GM21529 (cell line): Measurements from ENCODE around the gene PANX2.

ENCODE experiments used
- ATAC-seq: cut with Tn5 transposase; IDR thresholded peaks from one replicate; pipeline ENCODE4 v1.9.1; 2021; ENCODE audit not compliant: unreplicated experiment

The PANX2 gene

DNA sequence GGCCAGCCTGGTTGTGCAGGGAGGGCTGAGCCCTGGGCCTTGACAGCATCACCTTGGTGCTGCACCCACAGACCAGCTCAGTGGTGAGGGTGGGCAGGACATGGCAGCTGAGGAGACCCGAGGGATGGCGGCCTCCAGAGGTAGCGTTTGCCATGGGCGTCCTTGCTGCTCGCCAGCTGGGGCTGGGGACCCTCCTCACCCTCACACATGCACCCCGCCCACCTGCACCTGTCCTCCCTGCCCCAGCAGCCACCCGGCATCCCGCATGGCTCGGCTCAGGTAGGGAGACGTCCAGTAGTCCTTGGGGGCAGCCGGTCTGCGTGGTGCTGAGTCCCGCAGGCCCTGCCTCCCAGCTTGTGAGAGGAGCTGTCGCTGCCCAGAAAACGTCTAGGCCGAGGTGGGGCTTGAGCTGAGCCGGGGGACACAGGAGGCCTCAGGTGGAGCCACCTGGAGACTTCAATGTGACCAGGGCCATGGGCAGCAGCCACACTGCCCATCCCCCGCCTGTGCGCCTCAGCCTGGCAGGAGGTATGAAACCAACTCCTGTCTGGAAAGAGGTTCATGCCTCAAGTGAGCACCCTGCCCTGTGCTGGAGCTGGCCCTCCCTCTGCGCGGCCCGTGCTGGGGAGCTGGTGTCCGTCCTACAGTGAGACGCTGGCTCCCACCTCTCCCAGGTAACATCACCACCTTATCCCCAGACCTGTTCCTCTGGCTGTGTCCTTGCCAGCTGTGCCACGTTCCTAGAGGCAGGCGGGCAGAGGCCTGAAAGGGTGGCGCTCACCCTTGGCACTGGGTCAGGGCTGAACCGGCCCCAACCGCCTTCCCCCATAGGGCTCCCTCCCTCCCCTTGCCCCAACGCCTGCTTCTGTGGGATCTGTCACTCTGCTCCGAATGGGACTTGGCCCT, 11.9 kb downstream of the PANX2 start:
- ATAC-seq = no peak

DNA sequence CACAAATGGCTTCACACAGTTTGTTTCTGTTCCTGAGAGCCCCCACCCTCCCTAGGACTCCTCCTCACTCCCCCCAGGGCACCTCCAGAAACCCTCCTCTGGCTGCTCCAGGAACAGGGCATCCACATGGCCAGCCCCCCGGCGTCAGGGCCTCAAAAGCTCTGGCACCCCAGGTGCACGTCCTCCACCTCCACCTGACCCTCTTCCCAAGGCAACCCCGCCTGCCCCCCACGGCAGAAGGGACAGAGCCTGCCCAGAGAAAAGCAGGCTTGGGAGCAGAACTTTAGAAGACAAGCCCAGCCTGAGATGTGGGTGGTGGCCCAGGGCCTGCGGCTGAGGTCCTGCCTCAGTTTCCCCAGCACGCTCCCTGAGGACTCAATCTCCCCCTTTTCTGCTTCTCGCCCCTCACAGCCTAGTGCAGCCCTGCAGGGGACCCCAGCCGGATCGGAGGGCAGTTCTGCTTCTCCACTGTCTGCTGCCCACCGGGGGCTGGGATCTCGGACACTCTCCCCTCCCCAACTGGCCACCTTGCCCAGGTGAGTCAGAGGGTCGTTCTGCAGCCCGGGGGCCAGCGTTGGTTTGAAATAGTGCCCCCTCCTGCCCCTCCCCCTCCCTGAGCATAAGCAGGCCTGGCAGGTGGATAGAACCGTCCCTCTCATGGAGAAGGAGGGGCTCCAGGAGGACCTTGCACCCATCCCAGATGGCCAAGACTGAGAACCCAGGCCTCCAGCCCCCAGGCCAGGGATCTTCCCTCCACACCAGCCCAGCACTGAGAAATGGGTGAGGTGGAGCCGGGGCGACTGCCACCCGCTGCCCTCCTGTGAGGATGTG, 12.8 kb downstream of the PANX2 start:
- ATAC-seq = no peak

DNA sequence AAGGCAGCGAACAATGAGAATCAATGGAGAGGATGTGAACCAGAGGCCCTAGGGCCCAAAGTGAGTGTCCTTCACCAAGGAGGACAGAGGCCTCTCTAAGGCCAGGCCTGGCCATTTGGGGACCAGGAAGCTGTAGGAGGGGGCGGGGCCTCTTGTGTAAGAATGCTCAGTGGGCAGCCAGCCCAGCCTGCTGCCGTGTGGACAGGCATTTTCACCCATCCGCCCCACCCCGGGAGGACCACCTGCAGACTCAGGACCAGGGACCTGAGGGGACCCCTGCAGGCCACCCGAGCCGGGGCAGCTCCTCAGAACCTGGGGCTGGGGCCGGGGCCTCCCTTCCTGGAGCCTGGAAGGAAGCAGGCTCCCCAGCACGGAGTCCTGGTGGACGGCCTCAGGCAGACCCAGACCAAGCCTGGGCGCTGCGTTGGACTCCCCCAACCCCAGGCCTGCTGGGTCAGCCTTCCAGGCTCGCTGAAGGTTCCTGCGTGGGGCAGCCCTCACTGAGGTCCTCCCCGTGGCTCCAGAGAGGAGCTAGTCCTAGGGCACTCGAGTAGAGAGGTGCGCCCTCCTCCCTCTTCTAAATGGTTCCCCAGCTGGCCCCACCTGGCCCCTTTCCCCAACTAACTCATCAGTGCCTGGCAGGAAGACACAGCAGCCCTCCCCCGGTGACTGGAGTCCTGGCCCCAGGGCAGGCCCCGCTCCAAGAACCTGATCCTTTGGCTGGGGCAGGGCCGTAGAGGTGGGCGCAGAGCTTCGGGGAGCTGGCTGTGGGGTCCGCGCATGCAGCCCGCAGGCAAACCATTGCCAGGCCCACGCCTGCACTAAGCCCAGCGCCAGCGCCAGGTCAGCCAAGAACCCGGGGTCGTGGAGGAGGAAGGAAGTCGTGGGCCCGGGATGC, 13.7 kb downstream of the PANX2 start:
- ATAC-seq = no peak

DNA sequence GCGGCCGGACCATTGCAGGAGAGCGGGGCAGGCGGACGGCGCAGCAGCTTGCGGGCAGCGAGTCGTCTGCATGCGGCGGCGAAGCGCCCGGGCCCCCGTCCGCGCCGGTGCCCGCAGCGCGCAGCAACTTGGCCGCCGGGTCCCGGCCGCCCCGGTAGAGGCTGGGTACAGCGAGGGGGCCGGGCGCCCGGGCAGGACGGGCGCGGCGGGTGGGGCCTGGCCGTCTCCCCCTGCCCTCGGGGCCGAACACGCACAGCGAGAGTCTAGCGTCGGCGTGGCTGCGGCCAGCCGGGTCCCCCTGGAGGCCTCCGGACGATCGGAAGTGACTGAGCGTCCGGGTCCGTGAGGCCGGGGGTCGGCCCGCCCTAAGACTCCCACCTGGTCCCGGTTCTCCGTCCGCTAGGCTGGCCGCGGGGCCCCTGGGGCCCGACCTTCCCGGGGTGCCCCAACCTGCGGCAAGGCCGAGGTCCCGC, 14.4 kb downstream of the PANX2 start:
- no peak for ATAC-seq

DNA sequence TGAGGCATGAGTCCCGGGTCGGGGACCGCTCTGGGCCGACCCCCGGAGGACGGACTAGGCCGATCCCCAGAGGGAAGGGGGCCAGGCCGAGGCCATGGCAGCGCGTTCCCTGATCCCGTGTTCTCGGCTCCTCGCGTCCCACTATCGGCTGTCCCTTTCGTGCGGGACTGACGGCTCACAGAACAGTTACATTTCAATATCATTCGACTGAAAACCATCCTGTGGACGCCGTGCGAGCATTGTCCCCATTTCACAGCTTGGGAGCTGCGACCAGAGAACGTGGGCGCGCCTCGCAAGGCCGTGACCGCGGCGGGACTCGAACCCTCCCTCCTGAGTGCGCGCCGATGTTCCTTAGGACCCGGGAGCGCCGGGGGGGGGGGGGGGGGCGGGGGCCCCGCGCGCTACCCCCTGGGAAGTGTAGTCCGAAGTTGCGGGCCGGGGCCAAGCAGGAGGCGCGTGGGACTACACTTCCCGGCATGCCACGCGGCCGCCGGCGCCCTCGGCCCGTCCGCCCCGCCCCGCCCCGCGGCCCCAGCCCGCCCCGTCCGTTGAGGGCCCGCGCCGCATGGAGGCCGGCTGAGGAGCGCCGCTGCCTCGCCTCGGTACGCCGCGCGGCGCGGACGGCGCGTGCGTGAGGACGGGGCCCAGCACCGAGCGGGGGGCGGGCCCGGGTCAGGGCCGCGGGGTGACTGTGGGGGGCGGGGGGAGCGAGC, 15.0 kb downstream of the PANX2 start, which contains the start of gene TRABD:
Gene TRABD, plus strand, starts transcription at position 539 of the 713 bp plus-strand sequence. CDS start 7,148 bp downstream, outside the sequence.
- peak; percentile 35 for ATAC-seq

DNA sequence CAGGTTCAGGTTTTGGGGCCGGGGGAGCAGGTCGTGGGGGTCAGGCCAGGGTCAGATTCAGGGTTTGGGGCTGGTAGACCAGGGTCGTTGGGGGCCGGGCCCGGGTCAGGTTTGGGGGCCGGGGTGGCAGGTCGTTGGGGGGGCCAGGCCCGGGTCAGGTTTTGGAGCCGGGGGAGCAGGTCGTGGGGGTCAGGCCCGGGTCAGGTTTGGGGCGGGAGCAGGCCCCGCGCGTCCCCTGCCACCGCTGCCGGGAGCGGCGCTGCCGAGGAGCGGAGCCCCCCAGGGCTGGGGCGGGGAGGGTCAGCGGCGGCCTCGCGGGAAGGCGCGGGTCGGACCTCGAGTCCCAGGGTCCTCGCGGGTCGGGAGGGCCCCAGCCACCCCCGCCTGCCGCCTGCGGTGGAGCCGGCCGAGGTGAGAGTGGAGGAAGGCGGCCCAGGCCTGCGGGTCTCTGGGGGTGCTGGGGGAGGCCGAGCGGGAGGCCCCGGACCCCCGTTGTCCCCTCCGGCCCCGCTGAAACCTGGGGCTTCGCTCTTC, 15.7 kb downstream of the PANX2 start:
- no peak for ATAC-seq

DNA sequence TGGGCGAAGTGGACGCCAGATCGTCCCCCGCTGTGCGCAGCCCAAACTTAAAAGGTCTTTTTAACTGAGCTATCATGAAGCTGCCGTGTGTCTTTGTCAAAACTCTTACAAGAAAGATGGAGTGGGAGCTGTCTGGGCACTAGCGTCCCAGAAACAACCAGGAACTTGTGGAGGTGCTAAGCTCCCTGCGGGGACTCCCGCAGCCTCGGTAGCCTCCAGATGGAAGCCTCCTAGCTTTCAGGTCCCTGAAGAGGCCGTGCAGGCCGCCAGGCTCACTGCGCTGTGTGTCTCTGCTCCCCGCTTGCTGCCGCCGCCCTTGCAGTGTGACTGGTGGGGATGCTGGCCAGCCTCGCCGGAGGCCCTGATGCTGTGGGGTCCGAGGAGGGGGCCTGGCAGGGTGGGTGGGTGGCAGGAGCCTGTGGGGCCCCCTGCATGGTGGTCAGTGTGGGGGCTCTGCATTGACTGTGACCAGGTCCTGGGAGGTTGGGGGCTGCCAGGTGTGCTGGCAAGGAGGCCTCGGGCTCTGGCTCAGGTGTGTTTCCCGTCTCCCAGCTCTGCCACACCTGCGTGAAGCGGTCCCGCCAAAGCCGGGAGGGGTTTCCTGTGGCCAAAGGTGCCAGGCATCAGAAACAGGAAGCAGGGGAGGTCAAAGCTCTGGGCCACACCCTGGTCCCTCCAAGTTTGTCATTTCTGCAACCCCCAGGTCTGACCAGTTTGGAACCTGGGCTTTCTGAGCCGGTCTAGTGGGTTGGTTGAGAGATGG, 16.4 kb downstream of the PANX2 start:
- no peak for ATAC-seq

DNA sequence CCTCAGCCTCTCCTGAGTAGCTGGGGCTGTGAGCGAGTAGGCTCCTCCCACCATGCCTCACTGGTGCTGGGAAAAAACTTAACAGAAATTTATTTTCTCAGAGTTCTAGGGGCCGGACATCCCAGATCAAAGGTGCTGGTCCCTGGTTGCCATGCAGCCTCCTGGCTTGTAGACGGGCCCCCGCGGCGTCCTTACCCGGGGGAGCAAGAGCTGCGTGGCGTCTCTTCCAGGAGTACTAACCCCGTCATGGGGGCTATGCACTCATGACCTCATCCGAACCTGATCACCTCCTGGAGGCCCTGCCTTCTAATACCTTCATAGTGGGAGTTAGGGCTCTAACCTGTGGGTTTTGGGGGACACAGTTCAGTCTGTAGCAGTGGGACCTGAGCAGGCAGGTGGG, 17.8 kb downstream of the PANX2 start:
- no peak for ATAC-seq

DNA sequence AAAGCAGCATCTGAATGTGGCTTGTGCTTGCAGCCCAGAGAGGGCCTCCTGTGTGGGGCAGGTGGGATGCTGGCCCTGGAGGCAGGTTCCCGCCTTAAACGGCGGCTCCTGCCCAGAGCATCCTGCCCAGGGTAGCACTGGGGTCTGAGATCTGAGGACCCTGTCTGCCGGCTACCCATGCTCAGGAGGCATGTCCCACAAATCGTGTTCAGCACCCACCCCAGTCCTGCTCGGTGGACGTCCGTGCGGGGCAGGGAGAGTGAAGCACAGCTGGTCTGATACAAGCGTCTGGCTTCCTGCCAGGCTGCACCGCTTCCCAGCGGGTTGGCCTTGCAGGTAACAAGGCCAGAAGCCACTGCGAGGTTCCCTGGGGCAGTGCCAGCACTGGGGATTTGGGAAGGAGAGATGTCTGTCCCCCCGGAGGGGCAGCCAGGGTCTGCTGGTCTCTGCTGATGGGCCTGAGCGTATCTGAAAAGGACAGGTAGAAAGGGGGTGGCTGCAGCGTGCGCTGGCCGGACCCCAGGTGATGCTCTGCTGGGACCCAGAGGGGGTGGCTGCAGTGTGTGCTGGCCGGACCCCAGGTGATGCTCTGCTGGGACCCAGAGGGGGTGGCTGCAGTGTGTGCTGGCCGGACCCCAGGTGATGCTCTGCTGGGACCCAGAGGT, 18.8 kb downstream of the PANX2 start:
- ATAC-seq = no peak

DNA sequence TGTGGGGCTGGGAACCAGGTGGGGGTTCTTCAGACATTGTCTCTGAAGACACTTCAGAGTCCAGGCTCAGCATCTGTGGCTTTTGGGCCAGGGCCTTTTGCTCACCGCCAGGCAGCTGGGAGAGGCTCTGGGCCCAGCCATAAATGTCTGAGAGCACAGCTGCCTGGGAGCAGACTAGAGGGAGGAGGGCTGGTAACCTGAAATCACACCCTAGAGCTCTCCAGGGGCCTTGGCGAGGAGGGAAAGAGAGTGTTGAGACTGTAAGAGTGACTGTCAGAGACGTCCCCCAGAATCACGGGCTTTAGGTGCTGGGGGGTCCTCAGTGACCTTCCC, 19.3 kb downstream of the PANX2 start:
- ATAC-seq = no peak

DNA sequence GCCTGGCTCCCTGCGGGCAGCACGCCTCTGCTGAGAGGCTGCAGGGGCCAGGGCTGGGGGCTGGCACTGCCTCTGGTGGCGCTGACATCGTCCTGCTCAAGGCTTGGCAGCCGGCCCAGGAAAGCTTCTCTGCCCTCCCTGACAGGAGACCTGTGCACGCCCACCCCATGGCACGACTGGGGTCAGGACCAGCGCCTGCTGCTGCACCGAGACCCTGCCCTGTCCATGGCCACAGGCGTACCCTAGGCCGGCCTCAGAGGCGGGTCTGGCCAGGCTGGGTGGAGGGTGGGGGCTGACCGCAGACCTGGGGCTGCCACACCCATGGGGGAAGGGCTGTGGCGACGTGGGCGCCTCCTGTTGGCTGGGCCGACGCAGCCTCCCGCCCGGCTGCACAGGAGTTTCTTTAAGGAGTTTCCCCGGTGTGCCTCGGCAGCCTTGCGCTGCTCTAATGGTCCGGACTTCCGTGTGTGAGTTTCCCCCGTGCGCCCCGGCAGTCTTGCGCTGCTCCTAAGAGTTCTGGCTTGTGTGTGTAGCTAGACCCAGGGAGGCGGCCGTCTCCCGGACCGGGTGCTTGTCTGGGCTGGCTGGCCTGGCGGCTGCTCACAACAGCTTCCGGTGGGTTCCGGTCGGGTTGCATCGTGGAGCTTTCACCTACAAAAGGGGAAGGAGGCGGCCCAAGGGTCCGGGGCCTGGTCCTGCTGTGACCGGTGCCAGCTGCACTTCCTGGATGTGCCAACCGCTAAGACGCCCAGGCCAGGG, 19.8 kb downstream of the PANX2 start:
- peak; percentile 41 for ATAC-seq

DNA sequence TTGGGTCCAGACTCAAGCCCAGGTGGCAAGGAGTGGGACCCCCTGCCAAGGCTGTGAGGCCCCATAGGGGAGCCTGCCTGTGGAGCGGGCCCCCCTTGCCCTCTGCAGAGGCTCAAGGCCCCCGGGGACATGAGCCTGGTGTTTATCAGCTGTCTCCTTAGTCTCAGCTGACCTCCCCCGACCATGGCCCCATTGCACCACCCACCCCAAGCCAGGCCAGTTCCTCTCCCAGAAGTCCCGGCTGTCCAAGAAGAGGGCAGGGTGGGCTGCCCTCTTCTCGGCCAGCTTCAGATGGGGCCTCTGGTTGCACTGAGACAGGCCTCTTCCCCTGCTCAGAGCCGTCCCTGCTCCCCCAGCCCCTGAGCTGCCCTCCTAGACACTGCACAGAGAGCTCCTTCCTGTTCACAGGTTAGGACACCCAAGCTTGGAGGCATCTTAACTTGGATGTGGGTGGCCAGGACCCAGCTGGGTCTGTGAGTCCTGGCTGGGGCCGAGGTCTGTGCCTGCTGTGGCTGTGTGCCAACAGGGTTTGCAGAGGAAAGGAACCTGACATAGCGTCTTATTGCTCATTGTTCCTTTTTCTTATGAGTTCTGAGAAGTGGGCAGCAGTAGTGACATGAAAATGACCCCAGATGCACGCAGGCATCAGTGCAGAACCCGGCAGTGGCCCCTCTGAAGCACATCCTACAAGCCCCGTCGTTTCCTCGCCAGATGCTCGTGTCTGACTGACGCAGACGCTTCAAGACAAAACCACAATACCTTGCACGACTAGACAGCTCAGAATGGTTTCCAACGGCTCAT, 20.6 kb downstream of the PANX2 start:
- ATAC-seq = peak; percentile 27

DNA sequence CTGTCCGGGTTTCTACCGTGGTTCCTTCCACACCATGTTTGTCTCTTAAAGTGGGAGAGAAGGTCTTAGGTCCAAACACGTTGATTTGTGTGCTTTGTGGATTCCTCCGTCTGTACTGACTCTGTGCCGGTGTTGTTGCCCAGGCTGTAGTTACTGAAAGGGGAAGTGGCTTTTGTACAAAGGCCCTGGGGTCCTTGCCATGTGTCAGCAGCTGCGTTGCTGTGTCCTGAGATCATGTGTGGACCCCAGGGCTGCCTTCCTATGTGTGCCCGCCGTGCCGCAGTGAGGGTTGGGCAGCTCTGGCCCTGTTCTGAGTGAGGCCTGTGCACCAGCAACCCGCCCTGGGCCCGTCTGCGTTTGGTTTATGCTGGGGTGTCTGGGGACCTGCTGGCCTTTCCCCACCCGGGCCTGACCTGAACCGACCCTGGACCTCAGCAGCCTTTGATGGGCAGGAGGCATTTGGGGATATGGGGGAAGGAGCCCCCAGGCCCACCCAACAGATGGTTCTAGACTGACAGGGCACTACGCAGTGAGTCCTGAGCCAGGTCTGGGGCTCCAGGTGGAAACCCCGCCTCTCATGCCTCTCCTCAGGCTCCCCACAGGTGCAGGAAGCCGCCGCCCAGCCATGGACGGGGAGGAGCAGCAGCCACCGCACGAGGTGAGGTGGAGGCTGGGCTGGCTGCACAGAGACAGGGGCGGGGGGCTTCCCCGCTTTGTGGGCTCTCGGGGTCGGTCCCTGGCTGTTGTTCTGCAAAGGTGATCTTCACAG, 22.1 kb downstream of the PANX2 start:
- no peak for ATAC-seq

DNA sequence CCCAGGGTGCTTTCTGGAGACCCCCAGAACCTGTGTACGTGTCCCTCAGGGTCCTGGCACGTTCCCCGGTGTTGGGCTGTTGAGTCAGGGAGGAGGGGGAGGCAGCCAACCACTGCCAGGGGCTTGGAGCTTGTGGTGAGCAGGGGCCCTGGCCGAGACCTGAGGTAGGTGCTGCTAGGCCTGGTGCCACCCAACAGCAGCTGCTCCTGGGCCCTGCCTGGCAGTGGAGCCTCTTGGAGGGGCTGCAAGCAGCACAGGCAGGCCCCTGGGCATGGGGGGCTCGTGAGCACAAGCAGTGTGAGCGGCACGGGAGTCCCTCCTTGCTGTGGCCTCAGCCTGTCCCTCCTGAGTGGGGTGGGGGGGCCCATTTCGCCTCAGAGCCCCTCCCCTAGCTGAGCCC, 23.1 kb downstream of the PANX2 start:
- ATAC-seq = no peak

DNA sequence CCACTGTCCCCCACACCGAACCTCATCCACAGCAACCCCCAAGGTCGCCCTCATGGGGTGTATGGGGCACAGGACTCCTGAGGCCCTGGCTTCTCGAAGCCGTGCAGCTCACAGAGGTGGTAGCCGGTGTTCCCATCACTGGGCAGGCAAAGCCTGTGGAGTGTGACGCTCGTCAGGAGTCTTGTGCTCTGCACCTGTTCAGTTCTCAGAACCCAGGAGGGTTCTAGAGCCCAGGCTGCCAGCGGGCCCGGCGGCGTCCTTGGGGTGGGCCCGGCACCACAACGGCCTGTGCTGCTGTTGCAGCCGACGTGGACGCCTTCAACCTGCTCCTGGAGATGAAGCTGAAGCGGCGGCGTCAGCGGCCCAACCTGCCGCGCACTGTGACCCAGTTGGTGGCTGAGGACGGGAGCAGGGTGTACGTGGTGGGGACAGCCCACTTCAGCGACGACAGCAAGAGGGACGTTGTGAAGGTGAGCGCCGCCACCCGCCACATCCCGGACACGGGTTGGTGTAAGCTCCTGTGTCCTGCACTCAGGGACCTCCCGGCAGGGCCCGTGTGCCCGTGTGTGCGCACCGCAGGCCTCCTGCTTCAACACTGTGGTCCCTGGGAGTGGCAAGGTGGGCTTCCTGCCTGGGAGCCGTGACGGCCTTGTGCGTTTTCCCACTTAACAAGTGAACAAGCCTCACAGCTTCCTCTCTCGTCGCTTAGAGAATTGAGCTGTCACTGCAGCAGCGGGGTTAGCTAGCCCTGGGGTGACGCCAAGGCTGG, 23.7 kb downstream of the PANX2 start:
- no peak for ATAC-seq

DNA sequence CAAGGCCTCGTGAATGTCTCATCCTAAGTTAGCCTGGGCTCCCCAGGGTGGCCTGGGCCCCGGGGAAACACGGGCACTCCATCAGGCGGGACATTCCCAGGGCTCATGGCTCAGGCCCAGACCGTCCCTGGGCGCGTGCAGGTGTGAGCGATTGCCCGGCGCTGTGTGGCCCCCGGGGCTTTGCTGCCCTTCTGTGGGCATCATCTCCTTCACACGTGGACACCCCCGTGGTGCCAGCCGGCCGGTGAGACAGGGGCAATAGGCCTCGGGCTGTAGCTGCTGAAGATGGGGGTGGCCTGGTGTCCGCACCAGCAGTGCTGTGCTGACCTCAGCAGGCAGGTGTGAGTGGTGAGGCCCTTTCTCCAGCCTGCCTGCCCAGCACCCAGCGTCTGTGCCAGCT, 25.7 kb downstream of the PANX2 start:
- no peak for ATAC-seq
